GM19099 (cell line): ENCODE results near the gene RASGEF1B.

ENCODE experiments used
- POLR2A ChIP-seq: IDR thresholded peaks from 3 replicates; pipeline ENCODE4 v1.6.1; 2011; ENCODE audit warnings: low read depth; ENCODE audit not compliant: insufficient read length; ENCODE audit errors: extremely low read depth

The RASGEF1B gene

GRCh38 chr4:81455897-81456296 is 15.8 kb downstream of the RASGEF1B start:
- no peak for TF ChIP-seq POLR2A

DNA sequence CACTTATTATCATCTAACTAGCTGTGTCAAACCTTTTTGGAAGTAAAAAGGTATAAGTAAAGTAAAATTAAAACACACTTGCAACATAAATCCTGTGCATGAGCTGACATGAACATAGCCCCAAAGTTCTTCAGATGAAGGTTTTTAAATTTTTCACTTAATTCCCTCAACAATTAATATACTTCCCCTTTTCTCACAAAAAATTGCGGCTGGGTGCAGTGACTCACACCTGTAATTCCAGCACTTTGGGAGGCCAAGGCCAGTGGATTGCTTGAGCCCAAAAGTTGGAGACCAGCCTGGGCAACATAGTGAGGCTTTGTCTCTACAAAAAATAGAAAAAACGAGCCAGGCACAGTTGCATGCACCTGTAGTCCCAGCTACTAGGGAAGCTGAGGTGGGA is 16.8 kb downstream of the RASGEF1B start:
- TF ChIP-seq POLR2A = no peak

DNA sequence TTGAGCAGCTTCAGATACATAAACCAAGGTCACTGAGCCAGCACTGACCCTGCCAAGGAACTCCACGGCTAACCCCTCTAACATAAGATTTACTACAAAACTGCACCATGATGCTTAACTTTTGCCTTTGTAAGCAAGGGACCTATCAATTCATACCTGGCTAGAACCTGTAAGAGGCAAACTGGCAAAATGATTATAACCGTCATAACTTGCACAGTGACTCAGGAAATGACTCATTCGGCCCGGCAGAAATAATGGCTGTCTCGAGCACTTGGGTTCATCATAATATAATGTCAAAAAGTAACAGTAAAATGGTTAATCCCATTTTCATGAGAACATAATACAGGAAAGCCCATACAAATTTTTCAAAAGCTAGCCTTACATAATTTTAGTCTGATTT is 17.2 kb downstream of the RASGEF1B start:
- TF ChIP-seq POLR2A = no peak

- no peak for TF ChIP-seq POLR2A
Measured at GRCh38 chr4:81453024-81453423, 18.7 kb downstream of the RASGEF1B start.

DNA sequence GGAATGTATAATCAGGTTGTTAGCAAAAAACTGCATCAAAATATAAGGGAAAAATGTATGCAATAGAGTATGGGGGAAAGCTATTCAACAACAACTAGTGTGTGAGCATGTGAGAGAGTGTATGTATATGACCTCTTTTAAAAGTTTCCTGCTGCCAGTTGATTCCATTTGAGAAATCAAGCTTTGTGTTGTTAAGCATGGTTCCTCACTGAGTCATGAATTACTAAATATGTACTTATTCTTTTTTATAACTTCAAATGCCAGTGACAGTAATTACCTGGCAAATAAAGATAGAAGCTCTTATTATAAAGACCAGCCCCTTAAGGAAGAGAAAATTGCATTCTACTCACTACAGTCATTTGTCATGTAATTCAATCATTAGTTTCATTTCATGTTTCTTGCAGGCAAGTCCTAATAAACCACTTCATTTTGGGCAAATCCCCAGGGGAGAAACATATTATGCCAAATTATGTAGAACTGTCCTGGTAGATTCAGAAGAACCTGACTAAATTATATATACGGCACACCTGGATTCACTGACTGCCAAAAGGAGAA is 19.2 kb downstream of the RASGEF1B start:
- TF ChIP-seq POLR2A = no peak

GRCh38 chr4:81449015-81449414 is 22.7 kb downstream of the RASGEF1B start:
- TF ChIP-seq POLR2A = no peak

DNA sequence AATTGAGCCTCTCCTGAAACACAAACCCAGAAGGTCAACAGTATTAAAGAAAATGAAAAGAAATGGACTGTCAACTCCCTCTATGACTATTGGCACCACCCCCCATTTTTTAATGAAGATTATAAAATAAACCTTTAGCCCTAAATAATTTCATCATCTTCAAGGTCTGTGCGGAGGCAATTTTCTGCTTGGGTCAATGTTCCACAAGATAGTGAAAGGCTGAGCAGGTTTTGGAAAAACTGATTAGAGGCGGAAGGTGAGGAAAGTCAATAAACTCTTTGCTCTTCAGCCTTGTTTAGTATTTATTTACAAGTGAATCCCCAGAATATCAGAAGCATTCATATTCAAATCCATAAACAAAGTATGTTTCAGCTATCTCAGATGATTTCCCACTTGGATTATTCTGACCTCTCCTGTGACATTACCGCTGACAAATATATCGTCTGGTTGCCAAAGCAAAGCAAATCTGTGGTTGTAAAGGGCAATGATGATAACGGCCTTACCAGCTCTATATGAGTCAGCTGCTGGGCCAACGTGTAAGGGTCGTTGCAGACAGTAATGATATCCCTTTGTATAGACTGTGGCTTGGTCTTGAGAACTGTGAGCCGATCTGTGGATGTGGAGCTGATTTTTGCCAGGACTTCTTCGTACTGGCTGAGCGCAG is 24.0 kb downstream of the RASGEF1B start:
- TF ChIP-seq POLR2A = no peak

- no peak for TF ChIP-seq POLR2A
Measured at GRCh38 chr4:81446634-81447033, 25.1 kb downstream of the RASGEF1B start.

DNA sequence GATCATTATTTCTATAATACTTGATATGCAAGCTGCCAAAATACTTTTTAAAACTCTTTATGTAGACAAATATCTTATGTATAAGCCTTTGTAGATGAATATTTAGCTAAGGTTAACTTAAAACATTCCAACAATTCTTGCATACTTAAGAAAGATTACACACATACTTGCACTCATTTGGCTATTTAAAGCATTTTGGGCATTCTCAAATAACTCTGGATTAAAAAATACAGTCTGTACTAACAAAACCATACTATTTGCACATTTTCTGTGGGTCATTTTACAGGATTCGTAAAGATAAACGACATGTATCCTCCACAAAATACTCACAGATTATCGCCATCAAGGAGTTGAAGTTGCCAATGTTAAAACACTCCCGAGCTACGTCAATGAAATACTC is 26.5 kb downstream of the RASGEF1B start:
- no peak for TF ChIP-seq POLR2A

GRCh38 chr4:81442484-81443085 is 29.1 kb downstream of the RASGEF1B start:
- no peak for TF ChIP-seq POLR2A

GRCh38 chr4:81440949-81441348 is 30.8 kb downstream of the RASGEF1B start:
- no peak for TF ChIP-seq POLR2A

DNA sequence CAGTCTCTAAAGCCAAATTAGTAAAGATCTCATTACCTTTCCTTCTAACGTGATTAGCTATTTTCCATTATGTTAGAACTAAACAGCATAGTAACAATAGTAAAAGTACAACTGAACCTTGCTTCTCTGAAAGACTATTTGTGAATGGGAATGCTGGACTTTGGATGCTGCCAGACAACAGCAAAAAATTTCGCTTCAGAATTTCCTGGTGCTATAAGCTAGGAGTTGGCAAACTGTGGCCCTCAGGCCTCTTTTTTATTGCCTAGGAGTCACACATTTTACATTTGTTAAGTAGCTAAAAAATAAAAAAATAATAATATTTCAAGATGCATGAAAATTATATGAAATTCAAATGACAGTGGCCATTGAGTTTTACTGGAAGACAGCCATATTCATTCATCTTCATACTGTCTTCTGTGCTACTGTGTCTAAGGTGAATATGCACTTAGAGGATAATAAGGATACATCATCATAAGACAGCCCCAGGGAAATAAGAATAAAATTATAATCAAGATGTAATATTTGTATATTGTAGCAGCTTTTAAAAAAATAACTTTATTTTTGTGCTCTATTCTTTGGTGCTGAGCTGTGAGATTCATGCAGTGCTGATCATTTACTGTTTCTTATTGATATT is 34.6 kb downstream of the RASGEF1B start:
- no peak for TF ChIP-seq POLR2A

DNA sequence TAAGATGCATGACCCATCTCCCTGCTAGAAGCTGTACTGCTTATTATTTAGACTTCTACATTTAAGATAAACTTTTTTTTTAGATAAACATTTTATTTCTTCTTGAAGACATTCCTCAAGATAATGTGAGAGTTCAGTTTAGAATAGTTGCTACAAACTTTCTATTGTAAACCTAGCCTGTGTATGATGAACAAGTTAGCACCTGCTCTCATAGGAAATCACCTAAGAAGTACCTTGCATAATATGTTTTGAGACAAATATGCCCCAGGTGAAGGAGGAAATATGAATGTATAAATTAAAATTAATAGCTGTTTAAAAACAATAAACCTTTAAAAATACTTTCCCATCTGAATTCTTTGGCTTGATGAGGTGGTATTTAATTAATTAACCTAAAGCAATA is 35.6 kb downstream of the RASGEF1B start:
- no peak for TF ChIP-seq POLR2A

DNA sequence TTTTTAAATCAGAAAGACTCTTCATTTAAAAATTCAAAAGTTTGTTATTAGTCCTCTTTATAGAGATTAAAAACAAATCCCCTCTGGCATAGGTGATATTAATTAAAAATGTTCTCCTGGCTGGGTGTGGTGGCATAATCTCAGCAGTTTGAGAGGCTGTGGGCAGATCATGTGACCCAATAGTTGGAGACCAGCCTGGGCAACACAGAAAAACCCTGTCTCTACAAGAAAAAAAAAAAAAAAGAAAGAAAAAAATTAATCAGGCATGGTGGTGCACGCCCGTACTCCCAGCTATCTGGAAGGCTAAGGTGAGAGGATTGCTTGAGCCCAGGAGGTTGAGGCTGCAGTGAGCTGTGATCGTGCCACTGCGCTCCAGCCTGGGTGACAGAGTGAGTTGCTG is 38.9 kb downstream of the RASGEF1B start:
- no peak for TF ChIP-seq POLR2A

- no peak for TF ChIP-seq POLR2A
Measured at GRCh38 chr4:81431971-81432370, 39.7 kb downstream of the RASGEF1B start.

- no peak for TF ChIP-seq POLR2A
Measured at GRCh38 chr4:81429607-81430006, 42.1 kb downstream of the RASGEF1B start.
